Right ventricle myocardium superior (tissue), 1 donor: ENCODE results near the gene SRP14. TPM values are rescaled to one million over a fixed set of nuclear protein-coding genes. Genes with fewer than 3 reads are reported as not detected.
"Not testable (repeated sequence)": the region's sequence is repeated elsewhere in the genome, so short reads cannot be mapped to it uniquely, and the experiment has no call there.

Source experiments
- ATAC-seq: fragments of 200-7000 bp; cut with Tn5 transposase; one replicate; pipeline ENCODE4 v1.9.1; 2020; ENCODE audit warnings: mild to moderate bottlenecking; ENCODE audit not compliant: poor library complexity
- DNase-seq: peaks from one replicate; pipeline ENCODE4 v3.0.0-alpha.2; 2020
- intact Hi-C: fragments of 100-400 bp; cut with DNase I; formaldehyde crosslinking; loops from one replicate; pipeline ENCODE4 v1.11.2; 2022
- total RNA-seq: library from RNA; stranded (reverse); fragmentation: NEBNext Ultra II Directional; extraction: Animal tissue kit (Norgen Biotek cat#: 25700); gene quantifications from one replicate; pipeline ENCODE4 v1.2.1, GENCODE V29; 2021
- donor health status: DM: no; HTN: yes; CAD: no; lungs with severe emphysema.

The SRP14 gene
- total RNA-seq, 1 donor from 2014 or later: 196 TPM

DNA sequence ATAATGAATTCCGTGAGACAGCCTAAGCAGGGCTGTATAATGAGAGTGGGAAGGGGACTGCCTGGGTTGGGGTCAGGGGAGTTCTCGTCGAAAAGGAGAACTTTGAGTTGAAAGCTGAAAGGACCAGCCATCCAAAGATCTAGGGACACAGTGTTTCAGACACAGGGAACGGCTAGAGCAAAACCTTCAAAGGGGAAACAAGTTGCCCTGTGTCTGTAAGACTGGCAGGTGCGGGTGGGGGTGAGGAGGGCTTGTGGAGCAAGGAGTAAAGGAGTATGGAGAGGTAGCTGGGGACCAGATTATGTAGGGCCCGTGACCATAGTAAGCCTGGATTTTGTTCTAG is 1.3 kb upstream of the SRP14 start:
- intact Hi-C loops: no loop called here
- DNase-seq (no peak), ATAC-seq (no peak)

DNA sequence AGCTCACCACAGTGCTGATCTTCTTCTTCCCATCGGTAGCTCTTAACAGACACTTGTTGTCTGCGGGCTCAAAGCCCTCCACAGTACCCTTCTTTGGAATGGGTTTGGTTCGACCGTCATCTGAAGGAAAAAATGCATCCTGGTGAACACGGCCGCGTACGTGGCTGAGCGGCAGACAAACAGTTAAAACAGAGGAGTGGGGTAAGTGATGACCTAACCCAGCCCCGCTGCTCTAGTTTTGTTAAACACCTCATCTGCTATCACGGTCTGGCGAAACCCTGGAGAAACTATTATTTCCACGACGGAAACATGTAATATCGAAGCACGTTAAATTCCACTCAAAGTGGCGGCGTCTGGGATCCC is 725 bp downstream of the SRP14 start:
- intact Hi-C loops: no loop called here
- DNase-seq (no peak), ATAC-seq (peak; percentile 0)

DNA sequence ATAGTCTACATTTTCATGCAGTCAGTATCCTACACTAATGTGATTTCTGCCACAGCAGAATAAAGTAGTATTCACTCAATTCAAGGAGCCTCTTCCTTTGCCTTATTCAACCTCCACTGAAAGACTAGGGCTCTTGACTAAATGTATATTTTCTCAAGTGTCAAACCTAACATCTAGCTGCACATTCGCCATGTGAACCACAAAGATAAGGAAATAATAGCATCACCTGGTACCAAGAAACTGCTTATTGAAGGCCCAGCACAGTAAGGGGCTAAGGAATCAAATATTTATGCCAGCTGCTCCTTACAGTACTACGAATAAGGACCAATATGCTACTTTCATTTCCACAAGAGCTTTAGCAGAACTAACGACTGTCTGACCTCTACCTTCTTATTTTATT is 1.3 kb downstream of the SRP14 start:
- DNase-seq (no peak), ATAC-seq (no peak)
- intact Hi-C loops: no loop called here

DNA sequence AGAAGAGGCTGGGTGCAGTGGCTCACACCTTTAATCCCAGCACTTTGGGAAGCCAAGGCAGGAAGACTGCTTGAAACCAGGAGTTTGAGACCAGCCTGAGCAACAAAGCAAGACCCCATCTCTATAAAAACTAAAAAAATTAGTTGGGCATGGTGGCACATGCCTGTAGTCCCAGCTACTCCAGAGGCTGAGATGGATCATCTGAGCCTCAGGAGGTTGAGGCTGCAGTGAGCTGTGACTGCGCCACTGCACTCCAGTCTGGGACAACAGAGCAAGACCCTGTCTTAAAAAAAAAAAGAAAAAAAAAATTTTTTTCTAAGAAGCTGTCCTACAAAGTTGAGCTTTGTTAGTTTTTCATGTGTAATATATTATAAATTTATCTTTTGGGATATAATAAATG is 3.8 kb downstream of the SRP14 start:
- ATAC-seq, DNase-seq, intact Hi-C loops: not testable (repeated sequence)

DNA sequence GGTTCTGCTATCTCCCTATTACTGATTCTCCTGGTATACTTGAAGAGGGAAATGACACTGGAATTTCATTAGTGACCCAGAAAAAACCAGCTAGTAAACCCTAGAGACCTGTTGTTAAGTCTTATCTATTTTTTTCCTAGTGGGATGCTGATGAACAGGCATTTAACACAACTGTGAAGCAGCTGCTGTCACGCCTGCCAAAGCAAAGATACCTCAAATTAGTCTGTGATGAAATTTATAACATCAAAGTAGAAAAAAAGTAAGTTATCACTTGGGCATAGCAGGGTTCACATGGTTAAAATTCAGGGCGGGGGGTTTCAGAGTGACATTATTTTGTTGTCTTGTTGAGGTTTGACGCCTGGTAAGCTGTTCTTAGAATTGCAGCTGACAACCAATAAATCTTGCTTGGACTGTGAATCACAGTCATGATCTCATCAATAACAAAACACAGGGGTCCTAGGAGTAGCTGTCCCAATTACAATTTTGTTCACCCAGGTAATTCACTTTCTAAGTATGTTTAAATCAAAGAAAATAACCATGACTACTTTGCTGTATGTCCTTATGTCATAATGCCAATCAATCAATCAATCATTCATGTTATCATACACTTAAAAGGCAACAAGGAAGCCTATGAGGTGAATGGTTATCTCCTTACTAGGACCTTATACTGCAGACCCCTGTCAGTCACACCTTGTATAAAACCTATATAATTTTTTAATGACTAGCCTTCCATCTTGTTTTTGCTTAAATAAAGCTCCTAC is 4.6 kb downstream of the SRP14 start:
- intact Hi-C loops: no loop called here
- no peak for ATAC-seq
- no peak for DNase-seq

DNA sequence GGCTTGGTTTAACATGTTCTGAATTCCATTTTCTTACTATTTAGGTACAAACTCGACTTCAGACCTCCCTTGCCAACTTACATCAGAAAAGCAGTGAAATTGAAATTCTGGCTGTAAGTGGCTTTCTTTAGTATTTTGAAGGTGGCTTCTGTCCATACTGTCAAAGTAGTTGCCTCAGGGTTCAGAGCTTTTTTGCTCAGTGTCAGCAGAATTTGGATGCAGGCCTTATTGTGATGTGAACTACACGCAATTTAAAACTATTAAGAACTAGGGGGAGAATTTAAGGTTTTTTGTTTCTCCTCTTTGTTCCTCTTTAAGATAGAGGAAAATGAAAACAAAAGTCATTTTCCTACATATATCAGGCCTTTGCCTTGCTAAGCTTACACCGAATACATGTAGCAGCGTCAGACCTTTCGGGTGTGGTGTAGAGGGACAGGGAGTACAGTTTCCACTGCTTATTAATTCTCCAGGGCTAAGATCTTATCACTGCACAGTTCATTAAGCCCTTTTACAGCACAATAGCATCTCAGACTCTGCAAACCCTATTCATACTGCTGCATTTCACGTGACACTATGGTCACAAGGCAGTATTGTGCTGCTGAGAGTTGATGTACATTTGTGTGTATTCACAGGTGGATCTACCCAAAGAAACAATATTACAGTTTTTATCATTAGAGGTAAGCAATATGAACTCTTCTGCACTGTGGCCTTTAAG is 6.7 kb downstream of the SRP14 start:
- DNase-seq (no peak), ATAC-seq (peak; percentile 29)
- intact Hi-C loops: no loop called here

DNA sequence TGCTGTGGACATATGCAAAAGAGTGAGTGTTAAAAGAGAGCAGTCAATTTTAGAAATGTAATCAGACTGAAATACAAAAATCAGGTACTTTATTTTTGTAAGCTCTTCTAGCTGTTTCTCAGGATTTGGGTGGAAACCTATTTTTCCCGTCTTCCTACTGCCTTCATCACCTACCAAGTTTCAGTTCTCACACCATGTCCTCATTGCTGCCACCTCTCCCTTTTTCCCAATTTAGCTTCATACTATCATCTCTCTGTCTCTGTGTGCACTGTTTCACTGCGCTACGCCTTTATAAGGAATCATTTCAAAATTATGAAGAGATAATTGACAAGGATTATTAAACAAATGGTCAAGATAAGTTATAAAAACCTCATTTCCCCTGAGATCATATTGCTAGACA is 7.7 kb downstream of the SRP14 start:
- no peak for DNase-seq
- ATAC-seq: peak; percentile 23
- intact Hi-C loops: no loop called here

DNA sequence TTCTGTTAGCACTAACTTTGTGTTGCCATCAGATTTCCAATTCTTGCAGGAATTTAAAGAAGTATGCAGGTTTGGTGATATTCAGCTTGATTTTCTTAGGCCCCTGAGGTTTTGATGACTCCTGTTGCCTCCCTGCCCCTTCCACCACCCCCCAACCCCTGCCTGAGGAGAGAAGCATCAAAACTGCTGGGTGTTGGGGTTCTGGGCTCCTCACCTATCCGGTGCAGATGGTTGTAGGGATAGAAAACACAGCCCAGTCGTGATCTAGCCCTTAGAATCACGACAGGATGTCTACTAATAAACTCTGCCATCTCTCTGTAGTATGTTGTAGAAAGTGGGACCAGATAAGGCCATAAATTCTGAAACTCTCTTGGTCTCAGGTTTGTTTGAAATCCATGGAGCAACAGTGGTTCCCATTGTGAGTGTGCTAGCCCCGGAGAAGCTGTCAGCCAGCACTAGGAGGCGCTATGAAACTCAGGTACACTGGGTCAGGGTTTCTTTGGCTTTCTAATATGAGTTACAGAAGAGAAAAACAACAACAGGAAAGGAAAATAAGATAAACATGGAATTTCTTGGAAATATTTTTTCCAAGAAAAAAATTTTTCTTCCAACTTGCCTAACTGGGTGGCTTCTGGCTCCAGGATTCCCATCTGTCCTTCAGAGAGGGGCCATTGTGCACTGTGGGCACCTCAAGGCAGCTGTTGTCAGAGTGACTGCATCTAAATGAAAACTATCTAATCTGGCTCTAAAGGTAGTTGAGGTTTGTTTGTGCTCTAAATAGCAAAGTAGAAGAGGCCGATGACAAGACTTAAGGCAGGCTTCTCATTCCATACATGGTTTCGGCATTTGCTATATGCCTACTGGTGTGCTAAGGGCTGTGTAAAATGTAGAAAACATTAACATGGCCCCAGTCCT is 8.7 kb downstream of the SRP14 start:
- DNase-seq (no peak), ATAC-seq (peak; percentile 67)
- intact Hi-C loops: no loop called here

DNA sequence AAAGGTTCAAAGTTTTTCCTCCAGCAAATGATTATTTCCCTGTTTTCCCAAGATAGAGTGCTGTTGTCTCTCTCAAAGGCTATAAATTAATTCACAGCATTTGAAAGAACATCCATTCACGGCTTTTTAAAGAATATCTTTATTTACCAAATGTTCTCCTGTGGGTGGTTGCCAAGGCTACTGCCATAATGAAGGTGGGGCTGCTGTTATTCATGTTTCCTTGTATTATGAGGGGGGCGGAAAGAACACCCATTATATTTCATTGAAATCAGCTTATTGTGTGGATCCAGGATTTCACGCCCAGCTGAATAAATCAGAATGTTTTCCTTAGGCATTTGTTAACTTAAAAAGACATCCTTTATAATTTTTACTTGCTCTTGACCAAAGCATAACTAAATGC is 10.1 kb downstream of the SRP14 start:
- ATAC-seq (no peak), DNase-seq (no peak)
- intact Hi-C loops: no loop called here

DNA sequence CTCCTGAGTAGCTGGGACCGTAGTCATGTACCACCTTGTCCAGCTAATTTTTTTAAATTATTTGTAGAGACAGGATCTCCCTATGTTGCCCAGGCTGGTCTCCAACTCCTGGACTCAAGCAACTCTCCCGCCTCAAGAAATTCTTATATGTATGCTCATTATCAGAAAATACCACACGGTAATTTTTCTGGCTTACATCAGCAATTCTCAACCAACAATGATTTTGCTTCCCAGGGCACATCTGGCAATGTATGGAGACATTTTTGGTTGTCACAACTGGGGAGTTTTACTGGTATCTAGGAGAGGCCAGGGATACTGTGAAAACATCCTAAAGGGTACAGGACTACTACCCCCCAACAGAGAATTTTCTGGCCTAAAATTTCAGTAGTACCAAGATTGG is 10.8 kb downstream of the SRP14 start:
- DNase-seq: no peak
- intact Hi-C loops: no loop called here
- ATAC-seq: no peak

DNA sequence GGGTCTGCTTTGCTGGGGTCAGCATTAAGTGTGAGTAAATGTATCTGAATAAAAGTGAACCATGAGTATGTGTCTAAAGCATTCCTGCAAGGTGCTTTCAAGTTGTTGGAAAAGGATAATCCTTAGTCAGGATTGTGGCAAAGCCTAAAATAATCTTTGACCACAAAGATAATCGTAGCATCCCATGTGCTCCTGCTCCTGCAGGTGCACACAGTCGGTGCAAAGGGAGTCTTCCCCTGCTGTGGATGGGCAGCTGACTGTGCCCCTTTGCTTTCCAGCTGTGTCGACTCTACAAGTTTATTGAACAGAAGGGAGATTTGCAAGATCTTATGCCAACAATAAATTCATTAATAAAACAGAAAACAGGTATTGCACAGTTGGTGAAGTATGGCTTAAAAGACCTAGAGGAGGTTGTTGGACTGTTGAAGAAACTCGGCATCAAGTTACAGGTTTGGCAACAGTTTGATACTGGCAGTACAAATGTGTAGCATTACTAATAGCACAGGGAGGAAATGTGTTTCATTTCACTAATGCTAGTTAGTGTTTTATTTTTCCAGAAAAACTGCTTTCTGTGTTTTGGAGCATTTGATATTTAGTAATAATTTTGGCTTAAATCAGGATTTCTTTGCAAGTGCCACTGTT is 22.6 kb downstream of the SRP14 start:
- ATAC-seq: no peak
- no peak for DNase-seq
- intact Hi-C loops: no loop called here

DNA sequence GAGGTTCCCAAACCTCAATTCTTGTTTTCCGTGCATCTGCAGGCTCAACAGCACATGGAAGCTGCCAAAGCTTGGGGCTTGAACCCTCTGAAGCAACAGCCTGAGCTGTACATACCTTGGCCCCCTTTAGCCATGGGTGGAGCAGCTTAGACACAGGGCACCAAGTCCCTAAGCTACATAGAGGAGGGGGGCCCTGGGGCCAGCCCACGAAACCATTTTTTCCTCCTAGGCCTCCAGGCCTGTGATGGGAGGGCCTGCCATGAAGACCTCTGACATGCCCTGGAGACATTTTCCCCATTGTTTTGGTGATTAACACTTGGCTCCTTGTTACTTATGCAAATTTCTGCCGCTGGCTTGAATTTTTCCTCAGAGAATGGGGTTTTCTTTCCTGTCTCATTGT is 24.6 kb downstream of the SRP14 start:
- intact Hi-C loops: no loop called here
- no peak for ATAC-seq
- DNase-seq: no peak

DNA sequence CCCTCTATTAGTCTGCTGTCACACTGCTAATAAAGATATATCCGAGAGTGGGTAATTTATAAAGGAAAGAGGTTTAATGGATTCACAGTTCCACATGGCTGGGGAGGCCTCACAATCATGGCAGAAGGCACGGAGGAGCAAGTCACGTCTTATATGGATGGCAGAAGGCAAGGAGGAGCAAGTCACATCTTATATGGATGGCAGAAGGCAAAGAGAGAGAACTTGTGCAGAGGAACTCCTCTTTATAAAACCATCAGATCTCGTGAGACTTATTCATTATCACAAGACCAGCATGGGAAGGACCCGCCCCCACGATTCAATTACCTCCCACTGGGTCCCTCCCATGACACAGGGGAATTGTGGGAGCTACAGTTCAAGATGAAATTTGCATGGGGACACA is 25.6 kb downstream of the SRP14 start:
- intact Hi-C loops, DNase-seq, ATAC-seq: not testable (repeated sequence)

DNA sequence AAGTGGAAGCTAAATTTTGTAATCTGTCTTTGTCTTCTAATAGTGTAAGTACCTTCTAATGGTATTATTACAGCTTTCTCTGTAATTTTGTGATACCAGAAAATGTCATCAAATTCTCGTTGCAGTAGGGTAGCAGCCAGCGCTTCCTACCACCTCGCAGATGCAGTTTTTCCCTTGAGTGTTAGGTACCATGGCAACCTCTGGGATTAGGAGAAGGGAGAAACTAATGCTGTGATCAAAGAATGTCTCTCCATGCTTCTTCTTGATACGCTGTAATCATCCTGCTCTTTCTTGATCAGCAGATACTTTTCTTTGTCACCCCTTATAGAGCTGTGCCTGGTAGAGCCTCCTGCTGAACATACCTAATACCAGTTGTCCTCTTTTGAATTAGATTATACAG is 27.7 kb downstream of the SRP14 start:
- ATAC-seq (no peak), DNase-seq (no peak)
- intact Hi-C loops: no loop called here

DNA sequence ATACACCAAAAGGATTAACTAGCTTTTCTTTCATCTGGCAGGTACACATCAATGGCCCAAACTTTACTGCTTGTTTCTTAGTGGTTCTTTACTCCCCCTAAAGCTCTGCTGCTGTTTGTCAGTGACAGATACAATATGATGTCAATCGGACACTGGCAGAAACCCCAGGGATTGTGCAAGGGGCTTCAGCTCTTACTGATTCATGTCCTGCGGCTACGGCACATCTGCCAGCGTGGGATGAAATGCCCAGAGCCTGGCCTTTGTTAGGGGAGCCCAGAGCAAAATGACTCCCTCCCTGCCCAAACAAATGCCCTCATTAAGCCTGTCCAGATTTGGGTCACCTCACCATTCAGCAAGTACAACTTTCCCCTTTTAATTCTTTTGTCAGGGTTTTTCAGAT is 28.3 kb downstream of the SRP14 start:
- intact Hi-C loops: no loop called here
- DNase-seq (no peak), ATAC-seq (no peak)

DNA sequence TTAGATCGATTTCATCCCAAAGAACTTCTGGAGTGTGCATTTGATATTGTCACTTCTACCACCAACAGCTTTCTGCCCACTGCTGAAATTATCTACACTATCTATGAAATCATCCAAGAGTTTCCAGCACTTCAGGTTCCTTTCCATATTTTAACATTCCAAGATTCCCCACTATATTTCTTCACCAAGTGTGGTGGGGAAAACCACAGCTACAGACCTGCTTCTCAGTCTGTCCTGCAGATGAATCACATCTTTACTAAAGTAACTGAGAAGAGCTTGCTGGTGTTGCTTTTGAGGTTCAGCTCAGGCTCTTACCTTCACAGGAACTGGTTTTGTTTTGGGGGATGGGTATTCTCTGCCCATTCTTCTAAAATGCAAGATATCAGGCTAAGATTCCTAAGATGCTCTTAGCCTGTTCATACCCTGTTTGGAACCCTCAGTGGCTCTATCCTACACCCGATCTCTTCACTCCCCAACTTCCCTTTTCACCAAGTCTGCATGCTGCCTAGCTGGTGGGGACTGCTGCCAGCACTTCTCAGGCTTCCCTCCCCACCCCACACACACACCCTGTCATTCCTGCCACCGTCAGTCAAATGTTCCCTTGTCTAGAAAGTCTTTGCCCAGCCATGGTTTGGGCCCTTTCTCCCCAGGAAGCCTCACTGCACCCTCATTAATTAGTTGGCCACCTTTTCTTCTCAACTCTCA is 30.8 kb downstream of the SRP14 start:
- intact Hi-C loops: no loop called here
- DNase-seq (no peak), ATAC-seq (no peak)

DNA sequence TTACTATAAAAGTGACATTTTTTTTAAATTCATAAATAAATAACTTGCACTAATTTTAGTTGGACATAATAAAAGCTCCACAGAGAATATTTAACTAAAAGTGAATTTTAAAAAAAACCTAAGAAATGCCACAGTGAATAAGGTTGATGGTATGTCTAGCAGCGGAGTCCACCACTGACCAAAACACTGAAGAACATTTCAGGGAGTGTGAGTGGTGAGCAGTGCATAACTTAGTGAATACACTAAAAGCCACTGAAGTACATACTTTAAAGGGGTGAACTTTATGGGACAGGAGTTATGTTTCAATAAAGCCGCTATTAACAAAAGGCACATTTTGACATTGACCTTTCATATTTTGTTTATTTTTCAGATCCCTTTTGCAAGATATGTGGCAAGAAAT is 32.3 kb downstream of the SRP14 start:
- intact Hi-C loops: no loop called here
- DNase-seq (no peak), ATAC-seq (no peak)

DNA sequence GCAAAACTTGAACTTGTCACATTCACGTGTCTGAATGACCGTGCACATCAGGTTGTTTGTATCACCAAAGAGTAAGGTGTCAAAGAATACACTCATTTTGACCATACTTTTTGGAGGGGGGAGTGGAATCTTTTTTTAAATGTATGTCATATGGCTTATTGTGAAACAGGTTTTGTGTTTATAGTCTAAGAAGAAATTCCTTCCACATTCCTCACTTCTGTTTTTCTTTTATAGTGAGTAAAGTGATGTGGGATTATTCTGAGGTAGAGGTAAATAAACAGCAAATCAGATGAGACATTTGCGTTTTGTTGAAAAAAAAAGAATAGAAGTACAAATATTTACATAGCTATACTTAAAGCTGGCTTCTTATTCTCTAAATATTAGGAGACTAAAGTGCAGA is 33.0 kb downstream of the SRP14 start:
- no peak for DNase-seq
- ATAC-seq: no peak
- intact Hi-C loops: no loop called here
